ENCODE measurements around the gene ADGRF1. TPM values are rescaled to one million over a fixed set of nuclear protein-coding genes. Genes with fewer than 3 reads are reported as not detected.

Gene ADGRF1
- total and polyA plus RNA-seq, 11 donors = 0.23 TPM; not detected in 10

DNA sequence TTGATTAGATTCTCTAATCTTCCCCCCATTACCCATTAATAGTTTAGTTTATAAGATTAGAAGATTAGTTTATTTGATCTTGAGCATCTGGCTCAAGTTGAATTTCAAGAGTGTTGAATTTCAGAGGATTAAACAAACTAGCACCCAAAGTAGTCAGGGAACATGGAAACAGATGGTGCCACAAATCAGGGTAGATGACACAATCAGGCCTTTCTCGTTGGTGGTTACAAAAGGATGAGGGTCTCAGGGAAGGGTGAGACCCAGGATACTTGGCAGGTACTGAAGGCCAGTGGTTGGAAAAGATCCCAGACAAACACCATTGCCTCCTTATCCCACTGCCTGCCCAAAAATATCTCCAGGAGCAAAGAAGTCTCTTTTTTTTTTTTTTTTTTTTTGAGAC is 29.5 kb upstream of the ADGRF1 start:
- intact Hi-C loops (cut with DNase I) = no loop called here
- Histone ChIP-seq H3K36me3 (no peaks in the 10 kb centered on the region), H3K27me3 (no peaks in the 10 kb centered on the region), H3K9me3 (no peaks in the 10 kb centered on the region), H3K4me1 (peaks cover 0 to 16% (median 0%) of the 10 kb centered on the region in 12 donors), H3K27ac (no peak overlapping the region), H3K4me3 (no peak overlapping the region)
- DNase-seq (no peak), ATAC-seq (no peak)
- no peak for TF ChIP-seq POLR2A (IDR thresholded peaks at IDR 0.05)
- TF ChIP-seq, protein P1, sequence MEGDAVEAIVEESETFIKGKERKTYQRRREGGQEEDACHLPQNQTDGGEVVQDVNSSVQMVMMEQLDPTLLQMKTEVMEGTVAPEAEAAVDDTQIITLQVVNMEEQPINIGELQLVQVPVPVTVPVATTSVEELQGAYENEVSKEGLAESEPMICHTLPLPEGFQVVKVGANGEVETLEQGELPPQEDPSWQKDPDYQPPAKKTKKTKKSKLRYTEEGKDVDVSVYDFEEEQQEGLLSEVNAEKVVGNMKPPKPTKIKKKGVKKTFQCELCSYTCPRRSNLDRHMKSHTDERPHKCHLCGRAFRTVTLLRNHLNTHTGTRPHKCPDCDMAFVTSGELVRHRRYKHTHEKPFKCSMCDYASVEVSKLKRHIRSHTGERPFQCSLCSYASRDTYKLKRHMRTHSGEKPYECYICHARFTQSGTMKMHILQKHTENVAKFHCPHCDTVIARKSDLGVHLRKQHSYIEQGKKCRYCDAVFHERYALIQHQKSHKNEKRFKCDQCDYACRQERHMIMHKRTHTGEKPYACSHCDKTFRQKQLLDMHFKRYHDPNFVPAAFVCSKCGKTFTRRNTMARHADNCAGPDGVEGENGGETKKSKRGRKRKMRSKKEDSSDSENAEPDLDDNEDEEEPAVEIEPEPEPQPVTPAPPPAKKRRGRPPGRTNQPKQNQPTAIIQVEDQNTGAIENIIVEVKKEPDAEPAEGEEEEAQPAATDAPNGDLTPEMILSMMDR (IDR thresholded peaks at IDR 0.05) = no peak
- WGBS, 4 donors = 37 to 62% (median 53%) methylated on average over 1 of the region's 1 CpG

DNA sequence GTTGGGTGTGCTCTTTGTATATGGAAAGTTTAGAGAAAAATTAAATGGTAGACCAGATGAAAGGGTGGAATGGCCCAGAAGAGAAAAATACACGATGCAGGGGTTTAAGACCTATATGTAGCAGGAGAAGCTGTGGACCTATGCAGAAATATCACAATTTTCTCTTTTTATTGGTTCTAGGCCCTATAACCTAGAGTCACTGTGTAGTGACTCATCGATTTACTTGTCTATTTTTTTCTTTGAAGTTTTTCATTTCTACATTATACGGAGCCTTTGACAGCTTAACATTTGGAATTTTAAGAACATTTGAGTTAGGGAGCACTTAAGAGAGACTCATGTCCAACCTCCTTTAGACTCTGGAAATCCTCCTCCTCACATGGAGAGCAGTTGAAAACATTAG is 28.3 kb upstream of the ADGRF1 start:
- intact Hi-C loops (cut with DNase I) = no loop called here
- whole genome bisulfite sequencing, 4 donors = 94 to 96% (median 95%) methylated on average over 3 of the region's 3 CpGs
- Histone ChIP-seq H3K27ac (no peak overlapping the region), H3K4me1 (peaks cover 0 to 5% (median 0%) of the 10 kb centered on the region in 12 donors), H3K27me3 (no peaks in the 10 kb centered on the region), H3K9me3 (no peaks in the 10 kb centered on the region), H3K36me3 (no peaks in the 10 kb centered on the region), H3K4me3 (no peak overlapping the region)
- ATAC-seq (no peak), DNase-seq (no peak)
- TF ChIP-seq, protein P1 (IDR thresholded peaks at IDR 0.05) = no peak
- no peak for TF ChIP-seq POLR2A (IDR thresholded peaks at IDR 0.05)

DNA sequence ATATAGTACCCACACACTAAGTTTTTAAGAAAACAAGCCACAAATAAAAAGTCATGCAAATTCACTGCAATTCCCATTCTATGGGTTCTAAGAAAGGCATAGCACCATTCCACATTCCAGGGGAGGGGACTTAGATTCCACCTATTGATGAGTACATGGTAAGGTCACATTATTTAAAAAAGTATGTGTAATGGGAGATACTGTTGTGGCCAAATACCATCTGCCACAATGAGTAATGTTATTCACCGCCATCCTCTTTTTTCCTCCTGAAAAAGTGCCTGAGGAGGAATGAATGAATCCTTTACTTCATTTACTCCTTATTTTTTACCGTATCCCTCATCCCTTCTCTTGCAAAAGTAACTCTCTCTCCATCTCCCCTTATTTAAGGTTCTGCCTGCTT is 27.0 kb upstream of the ADGRF1 start:
- no peak overlapping the region for H3K4me3 ChIP-seq
- ATAC-seq (no peak), DNase-seq (no peak)
- H3K36me3 ChIP-seq = no peaks in the 10 kb centered on the region
- no peaks in the 10 kb centered on the region for H3K27me3 ChIP-seq
- no peak overlapping the region for H3K27ac ChIP-seq
- TF ChIP-seq, protein P1 (IDR thresholded peaks at IDR 0.05) = no peak
- no peak for TF ChIP-seq POLR2A (IDR thresholded peaks at IDR 0.05)
- intact Hi-C loops (cut with DNase I) = no loop called here
- no peaks in the 10 kb centered on the region for H3K4me1 ChIP-seq
- no peaks in the 10 kb centered on the region for H3K9me3 ChIP-seq
- WGBS, 4 donors = 93 to 100% (median 97%) methylated on average over 2 of the region's 2 CpGs

DNA sequence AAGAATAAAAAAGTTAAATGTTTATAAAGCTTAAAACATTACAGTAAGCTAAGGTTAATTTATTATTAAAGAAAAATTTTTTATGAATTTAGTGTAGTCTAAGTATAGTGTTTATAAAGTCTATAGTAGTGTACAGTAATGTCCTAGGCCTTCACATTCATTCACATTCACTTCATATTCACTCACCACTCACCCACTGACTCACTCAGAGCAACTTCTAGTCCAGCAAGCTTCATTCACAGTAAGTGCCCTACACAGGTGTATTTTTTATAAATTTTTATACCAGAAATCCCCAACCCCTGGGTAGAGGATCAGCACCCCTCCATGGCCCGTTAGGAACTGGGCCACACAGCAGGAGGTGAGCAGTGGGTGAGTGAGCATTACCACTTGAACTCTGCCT is 24.3 kb upstream of the ADGRF1 start:
- Histone ChIP-seq H3K27me3 (no peaks in the 10 kb centered on the region), H3K4me3 (no peak overlapping the region), H3K4me1 (peaks cover 0 to 7% (median 2%) of the 10 kb centered on the region in 12 donors), H3K9me3 (peaks cover 0 to 15% (median 0%) of the 10 kb centered on the region in 12 donors), H3K27ac (no peak overlapping the region), H3K36me3 (no peaks in the 10 kb centered on the region)
- 93 to 94% (median 93%) methylated on average over 1 of the region's 1 CpG for WGBS, 4 donors
- intact Hi-C loops (cut with DNase I) = no loop called here
- ATAC-seq = no peak
- TF ChIP-seq, protein P1 (IDR thresholded peaks at IDR 0.05) = no peak
- TF ChIP-seq POLR2A (IDR thresholded peaks at IDR 0.05) = no peak
- DNase-seq = no peak
